NCI-H82 treated with DMSO at 0.1 percent for 48 hours (cell line): ENCODE measurements around the gene SLC35F4.
"Not testable (repeated sequence)": the region's sequence is repeated elsewhere in the genome, so short reads cannot be mapped to it uniquely, and the experiment has no call there.

Experiments used
- DNase-seq: peaks from one replicate; lab custom pipeline; 2025; ENCODE audit not compliant: unreplicated experiment; lab: John Stamatoyannopoulos, UW

The SLC35F4 gene

DNA sequence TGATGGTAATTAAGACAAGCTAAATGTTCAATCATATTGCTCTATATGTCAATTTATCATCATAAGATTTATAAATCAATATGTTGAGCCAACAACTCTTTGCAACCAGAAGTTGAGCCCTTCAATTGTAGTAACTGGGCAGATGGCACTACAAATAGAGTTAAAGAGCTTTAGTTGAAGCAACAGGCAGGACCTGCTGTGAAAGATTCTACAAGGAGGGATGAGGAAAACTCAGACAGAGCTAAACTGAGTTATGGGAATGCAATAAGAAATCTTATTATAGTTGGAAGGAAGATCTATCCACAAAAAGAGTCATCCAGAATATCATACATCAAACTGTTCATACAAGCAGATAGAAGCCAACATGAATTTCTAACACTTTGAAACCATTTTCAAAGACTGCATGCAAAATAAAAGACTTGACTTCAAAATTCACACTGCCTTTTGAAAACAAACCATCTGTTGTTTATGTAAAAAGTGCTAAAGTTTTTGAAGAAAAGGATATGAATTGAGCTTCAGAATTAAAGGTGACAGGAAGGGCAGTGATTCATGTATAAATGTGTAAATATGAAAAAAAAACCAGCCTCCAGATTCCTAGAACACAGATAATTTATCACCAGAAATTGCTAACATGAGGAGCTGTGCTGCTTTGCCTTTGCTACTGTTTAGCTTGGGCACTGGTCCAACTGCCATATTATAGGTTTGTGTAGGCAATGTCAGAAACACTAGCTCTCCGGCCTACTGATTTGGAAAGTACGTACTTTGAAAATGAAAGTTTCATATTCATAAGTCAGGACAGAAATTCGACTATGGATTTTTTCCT is 133.2 kb downstream of the SLC35F4 start:
- peak; percentile 90 for DNase-seq

DNA sequence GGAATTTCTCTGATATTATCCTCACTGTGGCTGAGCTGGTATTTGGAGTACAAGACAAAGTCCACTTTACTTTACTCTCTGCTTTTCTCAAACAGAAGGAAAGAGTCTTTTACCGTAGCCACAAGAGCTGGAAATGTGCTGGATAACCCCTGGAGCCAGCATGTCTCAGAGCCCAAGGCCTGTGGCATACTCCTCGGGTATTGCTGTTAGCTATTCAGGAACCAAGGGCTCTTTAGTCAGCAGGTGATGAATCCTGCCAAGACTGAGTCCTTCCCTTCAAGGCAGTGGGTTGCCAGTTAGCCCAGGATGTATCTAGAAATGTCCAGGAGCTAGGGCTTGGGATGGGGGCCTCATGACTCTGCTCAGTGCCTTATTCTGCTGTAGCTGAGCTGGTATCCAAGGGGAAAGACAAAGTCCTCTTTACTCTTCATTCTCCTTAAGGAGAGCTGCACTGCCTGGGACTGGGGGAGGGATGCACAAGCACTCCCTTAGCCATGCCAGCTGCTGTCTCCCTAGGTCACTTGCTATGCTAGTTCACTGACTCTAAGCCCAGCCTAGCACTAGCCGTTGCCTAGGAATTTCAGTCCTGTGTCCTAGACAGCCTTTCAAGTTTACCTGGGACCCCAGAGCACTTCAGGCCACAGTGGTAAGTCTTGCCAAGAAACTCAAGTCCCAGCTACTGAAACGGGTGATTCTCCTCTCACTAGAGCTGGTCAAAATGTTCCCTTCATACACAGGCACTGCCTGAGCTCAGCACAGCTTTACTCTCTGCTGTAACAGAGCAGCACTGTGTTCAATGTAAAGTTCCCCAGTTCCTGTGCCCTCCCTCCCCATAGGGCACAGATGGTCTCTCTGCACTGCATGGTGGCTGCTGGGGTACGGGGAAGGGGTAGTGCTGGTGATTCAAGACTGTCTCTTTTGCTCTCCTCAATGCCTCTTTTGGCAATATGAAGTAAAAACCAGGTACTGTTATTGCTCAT is 136.4 kb downstream of the SLC35F4 start:
- peak; percentile 78 for DNase-seq

- no peak for DNase-seq
Measured at GRCh38 chr14:57725399-57726077, 140.4 kb downstream of the SLC35F4 start.

DNA sequence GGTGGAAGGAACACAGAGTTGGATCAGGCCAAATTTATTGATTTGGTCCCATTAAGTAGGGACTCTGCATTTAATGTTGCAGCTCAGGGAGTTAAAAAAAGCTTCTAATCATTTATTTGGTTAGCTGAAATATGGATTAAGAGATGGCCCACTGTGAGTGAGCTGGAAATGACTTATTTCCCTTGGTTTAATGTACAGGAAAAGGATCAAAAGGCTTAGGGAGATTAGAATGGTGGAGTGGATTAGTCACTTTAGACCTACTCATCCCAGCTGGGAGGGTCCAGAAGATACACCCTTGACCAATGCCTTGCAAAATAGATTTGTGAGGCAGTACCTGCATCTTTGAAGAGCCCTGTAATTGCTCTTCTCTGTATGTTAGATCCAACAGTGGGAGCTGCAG is 143.8 kb downstream of the SLC35F4 start:
- DNase-seq = peak; percentile 96

GRCh38 chr14:57714487-57714931 is 151.4 kb downstream of the SLC35F4 start:
- DNase-seq = peak; percentile 87

GRCh38 chr14:57712698-57713097 is 153.2 kb downstream of the SLC35F4 start:
- no peak for DNase-seq

DNA sequence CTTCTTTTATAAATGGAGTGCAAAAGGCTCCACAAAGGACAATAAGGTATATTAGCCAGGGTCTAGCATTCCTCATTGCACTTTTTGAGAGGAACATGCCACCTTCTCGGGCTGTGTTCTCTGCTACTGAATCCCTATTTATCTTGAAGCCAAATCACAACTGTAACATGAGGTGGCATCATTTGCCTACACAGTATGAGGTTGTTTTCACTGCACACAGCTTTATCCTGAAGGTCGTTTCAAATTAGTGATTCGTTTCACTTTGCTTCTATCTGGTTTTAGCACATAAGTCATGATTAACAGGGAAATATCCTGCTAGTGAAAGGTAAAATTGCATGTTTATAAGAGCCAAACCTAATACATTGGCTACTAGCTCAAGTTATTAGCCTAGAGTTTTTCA is 153.8 kb downstream of the SLC35F4 start:
- DNase-seq = no peak

DNA sequence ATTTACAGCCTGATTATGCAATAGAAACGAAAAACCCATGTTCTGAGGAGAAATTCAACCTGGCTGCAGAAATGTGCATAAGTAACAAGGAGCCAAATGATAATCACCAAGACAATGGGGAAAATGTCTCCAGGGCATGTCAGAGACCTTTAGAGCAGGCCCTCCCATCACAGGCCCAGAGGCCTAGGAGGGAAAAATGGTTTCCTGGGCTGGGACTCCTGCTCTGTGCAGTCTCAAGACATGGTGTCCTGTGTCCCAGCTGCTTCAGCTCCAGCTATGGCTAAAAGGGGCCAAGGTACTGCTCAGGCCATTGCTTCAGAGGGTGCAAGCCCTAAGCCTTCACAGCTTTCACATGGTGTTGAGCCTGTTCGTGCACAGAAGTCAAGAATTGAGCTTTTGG is 156.0 kb downstream of the SLC35F4 start:
- DNase-seq = no peak

GRCh38 chr14:57709086-57709485 is 156.8 kb downstream of the SLC35F4 start:
- DNase-seq = not testable (repeated sequence)

DNA sequence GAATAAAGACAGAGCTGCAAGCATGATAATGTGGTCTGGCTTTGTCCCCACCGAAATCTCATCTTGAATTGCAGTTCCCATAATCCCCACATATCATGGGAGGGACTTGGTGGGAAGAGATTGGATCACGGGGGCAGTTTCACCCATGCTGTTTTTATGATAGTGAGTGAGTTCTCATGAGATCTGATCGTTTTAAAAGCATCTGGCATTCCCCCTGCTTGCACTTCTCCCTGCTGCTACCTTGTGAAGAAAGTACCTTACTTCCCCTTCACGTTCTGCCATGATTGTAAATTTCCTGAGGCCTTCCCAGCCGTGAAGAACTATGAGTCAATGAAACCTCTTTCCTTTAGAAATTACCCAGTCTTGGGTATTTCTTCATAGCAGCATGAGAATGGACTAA is 158.7 kb downstream of the SLC35F4 start:
- DNase-seq = no peak

DNA sequence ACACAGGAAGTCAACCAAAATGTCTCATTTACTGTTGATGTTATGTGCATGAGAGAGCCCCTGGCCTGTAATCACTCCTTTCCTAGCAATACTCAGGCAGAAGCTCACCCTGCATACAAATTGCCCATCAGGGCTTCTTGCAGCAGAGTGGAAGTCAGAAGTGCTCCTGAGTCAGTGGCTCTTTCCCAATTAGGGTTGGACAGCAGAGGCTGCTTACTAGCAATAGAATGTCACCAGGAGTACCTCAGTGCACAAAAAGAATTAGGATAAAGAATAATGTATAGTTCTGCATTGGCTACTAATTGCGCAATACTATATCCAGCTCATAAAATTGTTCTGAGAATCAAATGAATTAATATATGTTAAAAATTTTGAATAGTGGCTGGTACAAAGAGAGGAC is 161.1 kb downstream of the SLC35F4 start:
- no peak for DNase-seq

DNA sequence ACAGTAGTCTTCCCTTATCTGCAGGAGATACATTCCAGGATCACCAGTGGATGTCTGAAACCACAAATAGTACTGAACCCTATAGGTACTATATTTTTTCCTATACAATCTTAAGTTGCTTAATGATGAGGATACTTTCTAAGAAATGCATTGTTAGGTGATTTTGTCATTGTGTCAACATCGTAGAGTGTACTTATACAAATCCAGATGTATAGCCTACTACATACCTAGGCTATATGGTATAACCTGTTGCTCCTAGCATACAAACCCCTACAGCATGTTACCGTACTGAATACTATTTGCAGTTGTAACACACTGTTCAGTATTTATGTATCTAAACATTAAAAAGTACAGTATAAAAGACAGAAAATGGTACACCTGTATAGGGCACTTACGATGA is 165.9 kb downstream of the SLC35F4 start:
- DNase-seq = no peak

- peak; percentile 86 for DNase-seq
Measured at GRCh38 chr14:57692671-57693070, 173.2 kb downstream of the SLC35F4 start.

DNA sequence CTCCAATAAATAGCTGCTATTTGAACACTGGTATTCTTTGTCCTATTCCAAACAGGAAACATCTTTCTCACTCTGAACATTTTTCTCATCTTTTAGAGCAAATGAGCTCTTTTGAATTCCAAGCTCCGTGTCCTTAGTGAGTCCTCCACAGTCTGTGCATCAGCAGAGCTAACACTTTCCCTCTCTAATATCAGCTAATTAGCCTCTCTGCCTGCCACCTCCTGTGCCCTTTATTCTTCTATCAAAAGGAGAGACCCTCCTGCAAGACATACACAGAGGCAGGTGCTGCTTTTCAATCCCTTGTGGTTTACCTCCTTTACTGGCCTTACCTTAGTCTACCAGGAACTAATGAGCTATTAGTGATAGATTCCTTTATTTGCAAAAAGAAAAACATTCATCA is 178.5 kb downstream of the SLC35F4 start:
- DNase-seq = no peak

- peak; percentile 85 for DNase-seq
Measured at GRCh38 chr14:57686304-57686703, 179.6 kb downstream of the SLC35F4 start.

- no peak for DNase-seq
Measured at GRCh38 chr14:57671021-57671420, 194.9 kb downstream of the SLC35F4 start.

DNA sequence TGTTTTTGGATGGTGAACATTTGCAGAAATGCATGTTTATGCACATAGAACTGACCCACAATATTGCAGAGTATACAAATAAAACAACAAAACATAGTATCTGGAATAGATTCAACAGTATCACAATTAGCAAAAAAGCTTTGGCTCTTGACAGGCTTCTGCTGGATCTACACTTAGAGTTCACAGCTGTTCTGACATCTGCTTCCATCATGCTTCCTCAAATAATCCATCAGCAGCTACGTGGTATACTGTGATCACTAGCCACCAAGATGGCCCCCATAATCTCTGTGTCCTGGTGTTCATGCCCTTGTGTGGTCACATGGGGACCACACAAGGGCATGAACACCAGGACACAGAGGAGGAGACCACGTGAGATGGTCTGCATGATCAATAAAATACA is 205.7 kb downstream of the SLC35F4 start:
- no peak for DNase-seq

GRCh38 chr14:57659052-57659451 is 206.8 kb downstream of the SLC35F4 start:
- DNase-seq = no peak

- no peak for DNase-seq
Measured at GRCh38 chr14:57657487-57657886, 208.4 kb downstream of the SLC35F4 start.

GRCh38 chr14:57656853-57657252 is 209.0 kb downstream of the SLC35F4 start:
- no peak for DNase-seq

GRCh38 chr14:57652769-57653168 is 213.1 kb downstream of the SLC35F4 start:
- DNase-seq = peak; percentile 46
